ENCODE results near the gene NASP. TPM values are rescaled to one million over a fixed set of nuclear protein-coding genes. Genes with fewer than 3 reads are reported as not detected.

NASP gene
- total RNA-seq, 1 experiment from 2014 or later, result 514 TPM

DNA sequence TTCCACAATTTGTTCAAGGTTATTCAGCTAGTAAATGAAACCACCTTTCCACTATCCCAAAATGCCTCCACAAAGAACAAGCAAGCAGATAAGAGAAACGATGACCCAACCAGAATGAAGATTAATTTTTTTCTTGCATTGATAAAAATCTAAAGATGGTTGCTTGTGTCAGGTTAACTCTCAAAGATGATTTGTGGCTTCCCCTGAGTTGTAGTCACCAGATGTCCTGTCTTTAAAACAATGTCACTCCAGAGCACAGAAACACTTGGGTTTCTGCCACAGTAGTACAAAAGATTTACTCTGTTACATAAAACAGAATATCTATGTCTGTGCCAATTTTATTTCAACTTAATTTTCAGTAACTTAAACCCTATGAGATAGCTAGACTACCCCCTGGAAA, 51.4 kb downstream of the NASP start:
- no CpG with 5 or more reads among the region's 1 CpG for WGBS (ENCODE audit: extremely low coverage, insufficient read length, low lambda C conversion rate)
- no peaks in the 10 kb centered on the region for H3K9me3 Mint-ChIP-seq

More for the DNA sequence above, 51.4 kb downstream of the NASP start:
- no peaks in the 10 kb centered on the region for H3K79me2 ChIP-seq (ENCODE audit: insufficient read depth, low read length)
- H3K9ac ChIP-seq (ENCODE audit: extremely low read depth, insufficient read length, low read length), result no peak overlapping the region
- no peak overlapping the region for H3K27ac Mint-ChIP-seq
- TF ChIP-seq, protein P1, sequence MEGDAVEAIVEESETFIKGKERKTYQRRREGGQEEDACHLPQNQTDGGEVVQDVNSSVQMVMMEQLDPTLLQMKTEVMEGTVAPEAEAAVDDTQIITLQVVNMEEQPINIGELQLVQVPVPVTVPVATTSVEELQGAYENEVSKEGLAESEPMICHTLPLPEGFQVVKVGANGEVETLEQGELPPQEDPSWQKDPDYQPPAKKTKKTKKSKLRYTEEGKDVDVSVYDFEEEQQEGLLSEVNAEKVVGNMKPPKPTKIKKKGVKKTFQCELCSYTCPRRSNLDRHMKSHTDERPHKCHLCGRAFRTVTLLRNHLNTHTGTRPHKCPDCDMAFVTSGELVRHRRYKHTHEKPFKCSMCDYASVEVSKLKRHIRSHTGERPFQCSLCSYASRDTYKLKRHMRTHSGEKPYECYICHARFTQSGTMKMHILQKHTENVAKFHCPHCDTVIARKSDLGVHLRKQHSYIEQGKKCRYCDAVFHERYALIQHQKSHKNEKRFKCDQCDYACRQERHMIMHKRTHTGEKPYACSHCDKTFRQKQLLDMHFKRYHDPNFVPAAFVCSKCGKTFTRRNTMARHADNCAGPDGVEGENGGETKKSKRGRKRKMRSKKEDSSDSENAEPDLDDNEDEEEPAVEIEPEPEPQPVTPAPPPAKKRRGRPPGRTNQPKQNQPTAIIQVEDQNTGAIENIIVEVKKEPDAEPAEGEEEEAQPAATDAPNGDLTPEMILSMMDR (conservative IDR thresholded peaks at IDR 0.05), result no peak
- H3K79me1 ChIP-seq (ENCODE audit: insufficient read depth, low read depth, low read length, poor library complexity, severe bottlenecking), result no peaks in the 10 kb centered on the region
- H3K18ac ChIP-seq (ENCODE audit: insufficient read length, low read depth, low read length), result no peak overlapping the region
- no peak overlapping the region for H3K4me2 ChIP-seq (ENCODE audit: insufficient read depth, insufficient read length, low read length)
- no peaks in the 10 kb centered on the region for H4K20me1 ChIP-seq (ENCODE audit: control insufficient read depth, insufficient read depth, insufficient read length)
- H2BK20ac ChIP-seq (ENCODE audit: low read depth, low read length, poor library complexity, severe bottlenecking), result no peak overlapping the region
- no peak overlapping the region for H2BK15ac ChIP-seq (ENCODE audit: low read depth, low read length)
- H3K23me2 ChIP-seq (ENCODE audit: insufficient read length, low read depth, low read length, poor library complexity, severe bottlenecking), result no peaks in the 10 kb centered on the region
- H2BK12ac ChIP-seq (ENCODE audit: insufficient read length, low read depth, low read length), result no peak overlapping the region
- H3K4me1 ChIP-seq (ENCODE audit: insufficient read depth, low read length), result no peaks in the 10 kb centered on the region
- H3K36me3 Mint-ChIP-seq (ENCODE audit: insufficient read depth in 1 of 3, low read depth in 3 of 3), result peaks cover 21 to 46% (median 42%) of the 10 kb centered on the region in 3 experiments; a peak in 6 of 7 replicates
- H3K9me3 ChIP-seq (ENCODE audit: control insufficient read depth, low read depth, low read length), result no peaks in the 10 kb centered on the region
- no peak overlapping the region for H2BK5ac ChIP-seq (ENCODE audit: insufficient read length, low read length)
- H4K5ac ChIP-seq (ENCODE audit: insufficient read length, low read depth, low read length), result no peak overlapping the region
- H3K4me3 Mint-ChIP-seq, result no peak overlapping the region
- no peak overlapping the region for H2AK5ac ChIP-seq (ENCODE audit: insufficient read length, low read length)
- H4K8ac ChIP-seq (replicated peaks; ENCODE audit: insufficient read length, low read depth, low read length), result no peak overlapping the region
- H3K27me3 ChIP-seq (ENCODE audit: insufficient read depth, low read length), result no peaks in the 10 kb centered on the region
- no peak overlapping the region for H2BK120ac ChIP-seq (ENCODE audit: low read depth, low read length, poor library complexity, severe bottlenecking)
- no peak overlapping the region for H3K14ac ChIP-seq (ENCODE audit: insufficient read depth, low read length)
- H3K4me1 Mint-ChIP-seq, result no peaks in the 10 kb centered on the region
- no peak overlapping the region for H3K4ac ChIP-seq (ENCODE audit: low read depth, low read length)
- no peak for DNase-seq
- no peak overlapping the region for H2AFZ ChIP-seq (ENCODE audit: low read length)
- no peak overlapping the region for H3K27ac ChIP-seq (ENCODE audit: insufficient read length, low read depth, low read length)
- no peaks in the 10 kb centered on the region for H3K27me3 Mint-ChIP-seq (ENCODE audit: low read depth)
- no peak overlapping the region for H4K91ac ChIP-seq (ENCODE audit: insufficient read length, low read depth, low read length)
- no peak overlapping the region for H3K56ac ChIP-seq (ENCODE audit: insufficient read length, low read depth, low read length)
- H3K23ac ChIP-seq (ENCODE audit: insufficient read length, low read depth, low read length), result no peak overlapping the region
- no peak overlapping the region for H3T11ph ChIP-seq (ENCODE audit: low read length)

All from H9 (cell line).